ENCODE measurements around the gene GCNA.

GRCh38 chrX:71533516-71533850 lies 44.8 kb upstream of the GCNA start:
- TF ChIP-seq EZH2 (IDR thresholded peaks at IDR 0.05; ENCODE audit: low read length, missing control alignments) (no peak), CTCF (conservative IDR thresholded peaks at IDR 0.05 in 1 of 2, IDR thresholded peaks at IDR 0.05 in 1 of 2; ENCODE audit: low read depth in 1 of 2, low read length in 2 of 2) (no peak)
